ENCODE measurements around the gene RAB36.

Gene RAB36

DNA sequence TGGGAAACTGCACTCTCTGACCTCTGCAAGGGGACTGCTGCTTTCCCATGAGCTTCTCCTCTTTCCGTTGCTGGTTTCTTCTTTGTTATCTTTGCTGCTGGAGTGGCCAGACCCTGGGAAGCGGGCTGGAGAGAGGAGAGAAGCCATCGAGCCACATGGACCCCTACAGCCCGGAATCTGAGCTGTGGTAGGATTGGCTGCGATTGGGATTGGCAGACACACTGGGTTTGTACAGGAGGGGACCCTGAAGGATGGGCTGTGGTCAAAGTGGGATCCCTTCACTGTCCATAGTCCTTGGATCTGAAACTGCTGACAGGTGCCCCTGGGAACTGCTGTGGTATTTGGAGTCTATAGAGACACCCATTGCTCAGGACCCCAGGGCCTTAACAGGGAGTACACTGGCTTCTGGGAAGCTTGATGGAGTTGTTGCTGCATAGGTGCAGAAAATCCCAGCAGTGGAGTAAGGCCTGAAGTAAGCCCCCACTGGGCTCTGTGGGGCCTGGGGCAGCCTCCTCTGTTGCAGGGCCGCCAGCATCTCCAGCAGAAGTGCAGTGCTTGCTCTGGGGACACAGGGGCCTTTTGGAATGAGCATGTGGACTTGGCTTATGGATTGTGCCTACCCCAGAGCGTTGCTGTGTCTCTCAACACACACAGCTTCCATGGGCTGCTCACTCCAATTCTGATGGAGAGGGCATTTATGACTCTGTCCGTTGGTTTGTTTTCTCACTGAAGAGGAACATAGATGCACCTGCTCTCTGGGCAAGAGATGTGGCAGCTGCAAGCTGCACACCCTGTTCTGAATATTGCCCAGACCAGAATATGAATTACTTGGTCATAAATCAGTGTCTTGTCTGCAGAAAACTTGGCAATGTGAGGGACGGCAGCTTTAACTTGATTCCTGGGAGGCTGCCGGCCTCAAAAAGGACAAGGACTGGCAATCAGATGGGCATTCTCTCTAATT, 67.1 kb downstream of the RAB36 start:
- DNase-seq = no peak

DNA sequence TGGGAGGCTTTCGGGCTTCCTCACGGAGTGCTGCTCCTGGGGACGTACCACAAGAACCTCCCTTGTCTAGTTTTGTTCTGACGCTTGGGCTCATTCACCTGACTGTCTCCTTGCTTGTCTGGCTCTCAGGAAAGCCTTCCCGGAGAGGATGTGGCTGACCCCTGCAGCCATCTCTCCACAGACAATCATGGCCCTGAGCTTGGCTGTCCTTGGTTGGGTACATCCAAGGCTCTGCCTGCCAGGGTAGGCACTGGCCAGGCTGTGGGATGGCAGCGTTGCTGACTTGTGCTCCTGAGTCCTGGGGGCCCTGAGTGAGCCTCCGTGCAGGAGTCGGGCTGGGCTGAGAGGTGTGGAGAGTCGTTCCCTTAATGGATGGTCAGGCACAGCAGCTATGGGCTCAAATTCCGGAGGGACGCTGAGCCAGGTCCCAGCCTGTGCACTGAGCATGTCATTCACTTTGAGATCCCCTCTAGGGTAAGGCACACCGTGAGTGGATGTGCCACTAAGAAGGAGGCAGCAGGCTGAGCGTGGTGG, 67.8 kb downstream of the RAB36 start:
- DNase-seq = no peak

DNA sequence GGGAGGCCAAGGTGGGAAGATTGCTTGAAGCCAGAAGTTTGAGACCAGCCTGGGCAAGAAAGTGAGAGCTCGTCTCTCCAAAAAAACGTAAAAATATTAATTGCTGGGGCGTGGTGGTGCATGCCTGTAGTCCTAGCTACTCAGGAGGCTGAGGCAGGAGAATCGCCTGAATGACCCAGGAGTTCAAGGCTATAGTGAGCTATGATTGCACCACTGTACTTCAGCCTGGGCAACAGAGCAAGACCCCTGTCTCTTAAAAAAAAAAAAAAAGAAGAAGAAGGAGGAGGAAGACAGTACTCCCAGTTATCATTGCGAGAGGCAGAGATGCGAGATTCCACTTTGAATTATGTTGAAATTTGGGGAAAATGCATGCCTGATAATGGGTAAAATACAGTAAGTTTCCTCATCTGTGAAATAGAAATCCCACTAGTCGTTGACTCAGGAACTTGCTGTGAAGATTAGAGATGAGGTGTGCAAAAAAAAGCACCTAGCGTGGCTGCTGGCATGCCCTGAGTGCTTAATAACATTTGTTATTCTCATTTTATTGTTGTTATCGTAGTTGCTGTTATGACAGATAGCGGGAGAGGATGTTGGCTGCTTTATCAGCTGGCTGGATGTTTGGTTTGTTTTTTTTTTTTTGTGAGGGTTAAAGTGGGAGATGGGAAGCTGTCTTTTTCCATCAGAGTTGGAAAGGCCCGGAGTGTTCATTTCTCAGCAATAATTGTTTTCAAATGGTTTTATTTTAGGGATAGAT, 68.5 kb downstream of the RAB36 start:
- no peak for DNase-seq

Data from suppressor macrophage treated with lipopolysaccharide for 4 hours (primary cell).